ENCODE data around the gene SLC25A19.
"Not testable (repeated sequence)": the region's sequence is repeated elsewhere in the genome, so short reads cannot be mapped to it uniquely, and the experiment has no call there.

SLC25A19 gene

GRCh38 chr17:75266316-75267152, 22.7 kb downstream of the SLC25A19 start:
- DNase-seq (ENCODE audit: low read depth, low spot score): no peak
- H3K9ac ChIP-seq (ENCODE audit: insufficient read length, low read depth): peak overlapping the region; percentile 61

DNA sequence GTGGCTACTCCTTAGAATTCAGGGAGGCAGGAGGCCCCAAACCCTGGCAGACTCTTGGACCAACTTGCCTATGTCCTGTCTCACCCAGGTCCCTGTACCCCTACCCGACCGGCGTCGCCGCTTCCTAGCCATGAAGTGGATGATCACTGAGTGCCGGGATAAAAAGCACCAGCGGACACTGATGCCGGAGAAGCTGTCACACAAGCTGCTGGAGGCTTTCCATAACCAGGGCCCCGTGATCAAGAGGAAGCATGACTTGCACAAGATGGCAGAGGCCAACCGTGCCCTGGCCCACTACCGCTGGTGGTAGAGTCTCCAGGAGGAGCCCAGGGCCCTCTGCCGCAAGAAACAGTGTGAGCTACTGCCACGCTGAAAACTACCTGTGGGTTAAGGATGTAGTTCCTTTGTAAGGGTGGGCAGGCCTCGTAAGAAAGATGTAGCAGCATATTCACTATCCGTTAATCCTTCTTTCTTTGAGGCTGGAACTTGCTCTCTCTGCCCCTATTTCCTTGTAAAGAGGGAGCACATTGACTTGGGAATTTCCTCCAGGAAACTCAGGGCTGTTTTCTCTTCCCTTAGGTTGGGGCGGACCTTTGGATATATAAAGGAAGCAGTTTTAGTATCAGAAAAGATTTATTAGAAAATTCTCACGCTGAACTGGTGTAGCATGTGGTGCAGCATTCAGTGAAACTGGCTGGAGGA, 23.5 kb downstream of the SLC25A19 start:
- Histone ChIP-seq H3K9ac (ENCODE audit: insufficient read length, low read depth) (no peak overlapping the region), H3K9me3 (ENCODE audit: insufficient read depth, low read length) (no peaks in the 10 kb centered on the region), H3K36me3 (ENCODE audit: insufficient read depth, insufficient read length, low read length) (peaks cover 50% of the 10 kb centered on the region), H3K27me3 (ENCODE audit: insufficient read depth, insufficient read length) (no peaks in the 10 kb centered on the region), H3K4me1 (ENCODE audit: insufficient read depth, insufficient read length) (peaks cover 16% of the 10 kb centered on the region), H3K4me3 (ENCODE audit: insufficient read length, low read depth) (no peak overlapping the region)
- TF ChIP-seq SUZ12 (IDR thresholded peaks at IDR 0.05; ENCODE audit: extremely low read depth, insufficient read depth, insufficient read length): no peak
- no peak for TF ChIP-seq YY1 (IDR thresholded peaks at IDR 0.05; ENCODE audit: insufficient read depth, insufficient read length)
- DNase-seq (ENCODE audit: low read depth, low spot score): no peak

More at GRCh38 chr17:75266316-75267152, 22.7 kb downstream of the SLC25A19 start:
- TF ChIP-seq SUZ12 (IDR thresholded peaks at IDR 0.05; ENCODE audit: extremely low read depth, insufficient read depth, insufficient read length): no peak
- no peak for TF ChIP-seq YY1 (IDR thresholded peaks at IDR 0.05; ENCODE audit: insufficient read depth, insufficient read length)
- no peak for TF ChIP-seq ZNF274 (IDR thresholded peaks at IDR 0.05; ENCODE audit: low read depth, low read length)
- Histone ChIP-seq H3K27me3 (ENCODE audit: insufficient read depth, insufficient read length) (peaks cover 4% of the 10 kb centered on the region), H3K9me3 (ENCODE audit: insufficient read depth, low read length) (no peaks in the 10 kb centered on the region), H3K36me3 (ENCODE audit: insufficient read depth, insufficient read length, low read length) (peaks cover 50% of the 10 kb centered on the region), H3K4me1 (ENCODE audit: insufficient read depth, insufficient read length) (peaks cover 16% of the 10 kb centered on the region), H3K4me3 (ENCODE audit: insufficient read length, low read depth) (no peak overlapping the region)

- Histone ChIP-seq H3K9me3 (ENCODE audit: insufficient read depth, low read length) (no peaks in the 10 kb centered on the region), H3K4me1 (ENCODE audit: insufficient read depth, insufficient read length) (peaks cover 11% of the 10 kb centered on the region), H3K9ac (ENCODE audit: insufficient read length, low read depth) (peak overlapping the region; percentile 1), H3K4me3 (ENCODE audit: insufficient read length, low read depth) (no peak overlapping the region), H3K27me3 (ENCODE audit: insufficient read depth, insufficient read length) (no peaks in the 10 kb centered on the region), H3K36me3 (ENCODE audit: insufficient read depth, insufficient read length, low read length) (peaks cover 61% of the 10 kb centered on the region)
- TF ChIP-seq ZNF274 (IDR thresholded peaks at IDR 0.05; ENCODE audit: low read depth, low read length) (no peak), SUZ12 (IDR thresholded peaks at IDR 0.05; ENCODE audit: extremely low read depth, insufficient read depth, insufficient read length) (no peak), YY1 (IDR thresholded peaks at IDR 0.05; ENCODE audit: insufficient read depth, insufficient read length) (no peak)
- no peak for DNase-seq (ENCODE audit: low read depth, low spot score)
Observed at GRCh38 chr17:75263055-75263454, 26.2 kb downstream of the SLC25A19 start.

- H3K27me3 ChIP-seq (ENCODE audit: insufficient read depth, insufficient read length): no peaks in the 10 kb centered on the region
- peak overlapping the region; percentile 78 for H3K4me3 ChIP-seq (ENCODE audit: insufficient read length, low read depth)
- TF ChIP-seq ZNF274 (IDR thresholded peaks at IDR 0.05; ENCODE audit: low read depth, low read length) (no peak), YY1 (IDR thresholded peaks at IDR 0.05; ENCODE audit: insufficient read depth, insufficient read length) (no peak), SUZ12 (IDR thresholded peaks at IDR 0.05; ENCODE audit: extremely low read depth, insufficient read depth, insufficient read length) (no peak)
- no peaks in the 10 kb centered on the region for H3K9me3 ChIP-seq (ENCODE audit: insufficient read depth, low read length)
- H3K9ac ChIP-seq (ENCODE audit: insufficient read length, low read depth): peak overlapping the region; percentile 90
- no peak for DNase-seq (ENCODE audit: low read depth, low spot score)
- H3K4me1 ChIP-seq (ENCODE audit: insufficient read depth, insufficient read length): peaks cover 2% of the 10 kb centered on the region
- peaks cover 58% of the 10 kb centered on the region for H3K36me3 ChIP-seq (ENCODE audit: insufficient read depth, insufficient read length, low read length)
Observed at GRCh38 chr17:75262112-75262606, 27.1 kb downstream of the SLC25A19 start.

DNA sequence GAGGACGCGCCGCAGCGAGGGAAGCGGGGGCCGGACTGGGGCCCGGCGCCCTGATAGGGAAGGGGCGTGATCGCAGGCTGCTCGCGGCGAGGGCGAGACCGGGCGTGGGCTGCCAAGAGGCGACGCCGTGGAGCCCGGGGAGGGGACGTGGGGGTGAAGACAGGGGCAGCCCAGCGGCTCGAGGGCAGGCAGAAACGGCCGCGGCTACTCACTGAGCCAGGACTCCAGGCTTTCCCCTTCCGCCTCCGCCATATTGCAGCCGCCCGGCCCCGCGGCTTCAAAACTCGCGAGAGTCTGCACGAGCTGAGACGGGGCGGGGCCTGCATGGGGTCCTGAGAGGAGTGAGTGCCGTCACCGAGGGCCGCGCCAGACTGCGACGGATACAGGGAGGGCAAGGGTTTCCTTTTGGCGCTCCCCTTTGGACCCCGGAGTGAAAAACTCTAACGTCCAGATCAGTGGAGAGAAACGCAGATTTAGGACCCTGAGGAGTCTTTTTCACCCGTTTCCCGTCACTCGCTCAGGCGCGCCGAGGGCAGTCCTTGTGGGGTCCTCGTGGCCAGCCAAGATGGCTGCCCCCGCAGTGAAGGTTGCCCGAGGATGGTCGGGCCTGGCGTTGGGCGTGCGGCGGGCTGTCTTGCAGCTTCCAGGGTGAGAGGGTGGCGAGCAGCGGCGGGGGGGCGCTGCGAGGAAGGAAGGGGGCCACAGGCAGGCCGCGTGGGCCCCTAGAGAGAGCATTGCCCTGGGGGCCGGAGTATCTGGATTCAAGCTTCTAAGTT, 27.7 kb downstream of the SLC25A19 start, which contains the start of the genes GGA3 and MRPS7:
TSS of gene GGA3 (minus strand) at position 271 of the 776 bp plus-strand sequence. CDS start at position 252, 19 bp downstream.
TSS of gene MRPS7 (plus strand) at position 544 of the 776 bp plus-strand sequence. CDS start at position 566, 22 bp downstream.
- peak within 1 kb of the TSS; percentile 78 for H3K4me3 ChIP-seq (ENCODE audit: insufficient read length, low read depth)
- no peaks in the 10 kb centered on the region for H3K9me3 ChIP-seq (ENCODE audit: insufficient read depth, low read length)
- H3K27me3 ChIP-seq (ENCODE audit: insufficient read depth, insufficient read length): no peaks in the 10 kb centered on the region
- peak within 1 kb of the TSS; percentile 90 for H3K9ac ChIP-seq (ENCODE audit: insufficient read length, low read depth)
- H3K4me1 ChIP-seq (ENCODE audit: insufficient read depth, insufficient read length): no peaks in the 10 kb centered on the region
- DNase-seq (ENCODE audit: low read depth, low spot score): no peak
- TF ChIP-seq ZNF274 (IDR thresholded peaks at IDR 0.05; ENCODE audit: low read depth, low read length) (no peak), YY1 (IDR thresholded peaks at IDR 0.05; ENCODE audit: insufficient read depth, insufficient read length) (peak; percentile 82)
- H3K36me3 ChIP-seq (ENCODE audit: insufficient read depth, insufficient read length, low read length): peaks cover 52% of the 10 kb centered on the region

DNA sequence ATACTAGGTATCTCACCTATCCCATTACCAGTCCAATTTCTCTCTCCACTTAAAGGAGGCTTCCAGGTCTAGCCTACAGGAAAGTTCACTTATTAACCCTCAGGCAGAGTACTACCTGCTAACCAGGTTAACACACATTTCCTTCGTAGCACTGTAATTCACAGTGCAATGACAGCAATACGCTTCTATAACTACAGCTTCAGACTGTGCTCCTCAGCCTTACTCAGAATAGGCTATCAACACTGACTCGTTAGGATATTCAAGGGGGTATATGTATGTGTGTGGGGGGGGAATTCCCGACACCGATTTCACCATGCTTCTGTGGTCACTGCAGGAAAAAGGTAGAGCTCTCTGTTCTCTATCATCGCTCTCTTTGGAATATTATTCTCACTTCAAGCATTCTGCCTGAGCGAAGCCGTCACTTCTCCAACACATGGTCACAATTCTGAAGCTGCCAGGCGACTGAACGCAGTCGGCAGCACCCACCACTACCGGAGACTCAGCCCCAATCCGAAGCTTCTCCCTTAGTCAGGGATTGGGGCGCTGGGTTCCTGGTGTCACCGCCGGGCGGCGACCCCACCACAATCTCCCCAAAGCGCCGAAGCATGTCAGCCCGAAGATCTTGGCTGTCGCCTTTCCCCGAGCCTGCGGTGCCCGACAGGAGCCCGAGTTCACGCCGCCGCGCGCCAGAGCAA, 28.4 kb downstream of the SLC25A19 start:
- Histone ChIP-seq H3K36me3 (ENCODE audit: insufficient read depth, insufficient read length, low read length) (peaks cover 45% of the 10 kb centered on the region), H3K27me3 (ENCODE audit: insufficient read depth, insufficient read length) (no peaks in the 10 kb centered on the region), H3K4me1 (ENCODE audit: insufficient read depth, insufficient read length) (no peaks in the 10 kb centered on the region), H3K9me3 (ENCODE audit: insufficient read depth, low read length) (no peaks in the 10 kb centered on the region), H3K4me3 (ENCODE audit: insufficient read length, low read depth) (peak overlapping the region; percentile 78), H3K9ac (ENCODE audit: insufficient read length, low read depth) (peak overlapping the region; percentile 90)
- TF ChIP-seq YY1 (IDR thresholded peaks at IDR 0.05; ENCODE audit: insufficient read depth, insufficient read length) (no peak), ZNF274 (IDR thresholded peaks at IDR 0.05; ENCODE audit: low read depth, low read length) (no peak), SUZ12 (IDR thresholded peaks at IDR 0.05; ENCODE audit: extremely low read depth, insufficient read depth, insufficient read length) (no peak)
- no peak for DNase-seq (ENCODE audit: low read depth, low spot score)

GRCh38 chr17:75257228-75257627, 32.0 kb downstream of the SLC25A19 start:
- not testable (repeated sequence) for DNase-seq (ENCODE audit: low read depth, low spot score); H3K4me3 ChIP-seq (ENCODE audit: insufficient read length, low read depth); H3K9me3 ChIP-seq (ENCODE audit: insufficient read depth, low read length); H3K27me3 ChIP-seq (ENCODE audit: insufficient read depth, insufficient read length); H3K9ac ChIP-seq (ENCODE audit: insufficient read length, low read depth); H3K4me1 ChIP-seq (ENCODE audit: insufficient read depth, insufficient read length)
- peaks cover 11% of the 10 kb centered on the region for H3K36me3 ChIP-seq (ENCODE audit: insufficient read depth, insufficient read length, low read length)

GRCh38 chr17:75255954-75256698, 33.1 kb downstream of the SLC25A19 start:
- not testable (repeated sequence) for H3K4me1 ChIP-seq (ENCODE audit: insufficient read depth, insufficient read length); H3K4me3 ChIP-seq (ENCODE audit: insufficient read length, low read depth); H3K9me3 ChIP-seq (ENCODE audit: insufficient read depth, low read length); H3K9ac ChIP-seq (ENCODE audit: insufficient read length, low read depth); H3K27me3 ChIP-seq (ENCODE audit: insufficient read depth, insufficient read length); DNase-seq (ENCODE audit: low read depth, low spot score)
- H3K36me3 ChIP-seq (ENCODE audit: insufficient read depth, insufficient read length, low read length): peaks cover 11% of the 10 kb centered on the region
